OCI-LY3 (cell line): ENCODE results near the gene KRT16.
"Not testable (repeated sequence)": the region's sequence is repeated elsewhere in the genome, so short reads cannot be mapped to it uniquely, and the experiment has no call there.

Experiments used
- H2AFZ ChIP-seq: fragments of 200-600, 300-600 bp; shearing (Covaris generic); 2 replicates; pipeline ENCODE4 v1.6.0; 2014; ENCODE audit warnings: antibody characterized with exemption, low read depth, low read length
- H3K27ac ChIP-seq: fragments of 200-600, 300-600 bp; sonication (generic); 2 replicates; pipeline ENCODE4 v1.5.1; 2014; ENCODE audit warnings: mild to moderate bottlenecking, low read length, moderate library complexity, mixed read lengths
- H3K27me3 ChIP-seq: fragments of 200-600, 300-600 bp; sonication (generic); 2 replicates; pipeline ENCODE4 v1.6.1; 2014; ENCODE audit warnings: low read depth, low read length, mixed read lengths
- H3K36me3 ChIP-seq: fragments of 200-600, 300-600 bp; sonication (generic); replicated peaks from 2 replicates; pipeline ENCODE3; 2014; ENCODE audit warnings: low read depth, low read length, mixed read lengths
- H3K4me1 ChIP-seq: fragments of 300-600, 200-600 bp; sonication (generic); 2 replicates; pipeline ENCODE4 v1.6.1; 2014; ENCODE audit warnings: low read length, mixed read lengths
- H3K4me2 ChIP-seq: fragments of 200-600, 300-600 bp; sonication (generic); 2 replicates; pipeline ENCODE4 v1.6.1; 2014; ENCODE audit warnings: low read length, mixed read lengths
- H3K4me3 ChIP-seq: fragments of 300-600, 200-600 bp; sonication (generic); 2 replicates; pipeline ENCODE4 v1.5.1; 2014; ENCODE audit warnings: antibody characterized with exemption, mild to moderate bottlenecking, low read length, moderate library complexity
- H3K79me2 ChIP-seq: fragments of 300-600, 200-600 bp; shearing (Covaris generic); 2 replicates; pipeline ENCODE4 v1.6.1; 2014; ENCODE audit warnings: mild to moderate bottlenecking, low read length, mixed read lengths
- H3K9ac ChIP-seq: fragments of 300-600, 200-600 bp; shearing (Covaris generic); 2 replicates; pipeline ENCODE4 v1.6.0; 2014; ENCODE audit warnings: mild to moderate bottlenecking, low read length, moderate library complexity
- H3K9me3 ChIP-seq: fragments of 200-600, 300-600 bp; shearing (Covaris generic); 2 replicates; pipeline ENCODE4 v1.6.1; 2014; ENCODE audit warnings: low read length, mixed read lengths; ENCODE audit not compliant: insufficient read depth
- H4K20me1 ChIP-seq: fragments of 200-600, 300-600 bp; sonication (generic); 2 replicates; pipeline ENCODE4 v1.6.1; 2016; ENCODE audit warnings: low read length, mixed read lengths; ENCODE audit not compliant: insufficient read depth
- EZH2phosphoT487 ChIP-seq: fragments of 200-600 bp; shearing (Covaris generic); IDR thresholded peaks from 2 replicates; pipeline ENCODE4 v1.6.1; 2018; ENCODE audit warnings: antibody characterized with exemption, mixed run types, low read depth
- TF ChIP-seq, protein P1 (sequence below): fragments of 200-600, 300-600 bp; sonication (generic); IDR thresholded peaks from 2 replicates; pipeline ENCODE4 v1.5.1; 2014; ENCODE audit warnings: antibody characterized with exemption, low read length, low read depth

Gene KRT16

DNA sequence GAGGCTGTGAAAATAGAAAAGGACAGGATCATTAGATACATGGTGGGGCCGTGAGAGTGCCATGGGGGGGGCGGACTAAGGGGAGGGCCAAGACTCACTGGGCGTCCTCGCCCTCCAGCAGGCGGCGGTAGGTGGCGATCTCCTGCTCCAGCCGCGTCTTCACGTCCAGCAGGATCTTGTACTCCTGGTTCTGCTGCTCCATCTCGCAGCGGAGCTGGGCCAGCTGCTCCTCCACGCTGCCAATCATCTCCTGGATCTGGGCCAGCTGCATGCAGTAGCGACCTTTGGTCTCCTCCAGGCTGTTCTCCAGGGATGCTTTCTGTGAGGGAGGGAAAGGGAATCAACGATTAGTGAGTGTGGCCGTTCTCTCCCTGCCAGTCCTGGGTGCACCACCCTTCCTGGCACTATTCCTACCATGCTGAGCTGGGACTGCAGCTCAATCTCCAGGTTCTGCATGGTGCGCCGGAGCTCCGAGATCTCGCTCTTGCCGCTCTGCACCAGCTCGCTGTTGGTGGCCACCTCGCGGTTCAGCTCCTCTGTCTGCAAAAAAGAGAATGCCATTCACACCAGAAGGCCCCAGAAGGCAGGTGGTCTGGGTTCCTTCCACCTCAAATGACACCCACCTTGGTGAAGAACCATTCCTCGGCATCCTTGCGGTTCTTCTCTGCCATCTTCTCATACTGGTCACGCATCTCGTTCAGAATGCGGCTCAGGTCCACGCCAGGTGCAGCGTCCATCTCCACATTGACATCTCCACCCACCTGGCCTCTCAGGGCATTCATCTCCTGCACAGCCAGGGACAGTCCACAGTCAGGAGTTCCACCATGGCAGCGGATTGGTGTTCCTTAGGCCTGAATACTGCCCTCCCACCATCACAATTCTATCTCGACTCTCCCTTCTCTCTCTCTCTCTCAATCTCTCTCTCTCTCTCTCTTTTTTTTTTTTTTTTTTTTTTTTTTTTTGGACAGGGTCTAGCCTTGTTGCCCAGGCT, 29.1 kb downstream of the KRT16 start:
- Histone ChIP-seq H3K27me3 (peaks cover 16% of the 10 kb centered on the region), H3K27ac (no peak overlapping the region), H3K4me2 (no peak overlapping the region), H3K79me2 (no peaks in the 10 kb centered on the region), H4K20me1 (no peaks in the 10 kb centered on the region), H3K9ac (no peak overlapping the region), H2AFZ (no peak overlapping the region), H3K36me3 (no peaks in the 10 kb centered on the region), H3K4me3 (no peak overlapping the region), H3K9me3 (no peaks in the 10 kb centered on the region), H3K4me1 (no peaks in the 10 kb centered on the region; the same call in 1 of the 2 replicates)
- TF ChIP-seq, protein P1, sequence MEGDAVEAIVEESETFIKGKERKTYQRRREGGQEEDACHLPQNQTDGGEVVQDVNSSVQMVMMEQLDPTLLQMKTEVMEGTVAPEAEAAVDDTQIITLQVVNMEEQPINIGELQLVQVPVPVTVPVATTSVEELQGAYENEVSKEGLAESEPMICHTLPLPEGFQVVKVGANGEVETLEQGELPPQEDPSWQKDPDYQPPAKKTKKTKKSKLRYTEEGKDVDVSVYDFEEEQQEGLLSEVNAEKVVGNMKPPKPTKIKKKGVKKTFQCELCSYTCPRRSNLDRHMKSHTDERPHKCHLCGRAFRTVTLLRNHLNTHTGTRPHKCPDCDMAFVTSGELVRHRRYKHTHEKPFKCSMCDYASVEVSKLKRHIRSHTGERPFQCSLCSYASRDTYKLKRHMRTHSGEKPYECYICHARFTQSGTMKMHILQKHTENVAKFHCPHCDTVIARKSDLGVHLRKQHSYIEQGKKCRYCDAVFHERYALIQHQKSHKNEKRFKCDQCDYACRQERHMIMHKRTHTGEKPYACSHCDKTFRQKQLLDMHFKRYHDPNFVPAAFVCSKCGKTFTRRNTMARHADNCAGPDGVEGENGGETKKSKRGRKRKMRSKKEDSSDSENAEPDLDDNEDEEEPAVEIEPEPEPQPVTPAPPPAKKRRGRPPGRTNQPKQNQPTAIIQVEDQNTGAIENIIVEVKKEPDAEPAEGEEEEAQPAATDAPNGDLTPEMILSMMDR: no peak
- no peak for TF ChIP-seq EZH2phosphoT487

DNA sequence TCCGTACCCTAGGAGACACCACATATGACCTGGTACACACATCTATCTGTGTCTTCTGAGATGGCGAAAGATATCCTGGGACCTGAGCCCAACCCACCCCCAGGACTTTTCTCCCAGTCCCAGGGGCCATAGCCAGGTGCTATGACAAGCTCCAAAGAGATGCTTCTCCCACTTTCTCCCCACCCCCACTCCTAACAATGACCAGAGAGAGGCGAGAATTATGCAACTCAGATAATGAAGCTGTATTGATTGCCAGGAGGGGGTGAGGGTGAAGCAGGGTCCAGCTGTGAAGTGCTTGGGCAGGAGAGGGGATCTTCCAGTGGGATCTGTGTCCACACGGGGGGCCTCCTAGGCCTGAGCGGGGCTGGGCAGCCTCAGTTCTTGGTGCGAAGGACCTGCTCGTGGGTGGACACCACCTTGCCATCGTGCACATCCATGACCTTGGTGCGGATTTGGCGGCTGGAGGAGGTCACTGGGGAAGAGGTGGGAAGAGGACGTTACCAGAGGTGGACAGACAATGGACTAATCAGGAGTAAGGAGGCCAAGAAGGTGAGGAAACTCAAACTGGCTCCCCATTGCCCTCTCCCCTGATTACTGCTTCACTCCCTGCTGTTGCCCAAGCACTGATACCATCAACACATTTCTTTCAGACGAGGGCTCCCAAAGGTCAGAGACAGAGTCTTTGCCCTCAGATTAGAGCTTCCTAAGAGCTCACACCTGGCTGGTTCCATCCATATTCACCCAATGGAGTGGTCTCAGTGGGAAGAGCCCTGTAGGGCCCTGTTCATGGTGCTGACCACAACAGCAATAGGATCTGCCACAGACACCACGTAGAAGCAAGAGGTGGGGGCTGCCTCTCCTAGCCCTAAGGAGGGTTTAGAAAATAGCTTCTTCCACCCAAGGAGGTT, 30.3 kb downstream of the KRT16 start:
- not testable (repeated sequence) for H2AFZ ChIP-seq, H3K27ac ChIP-seq, H3K9me3 ChIP-seq

DNA sequence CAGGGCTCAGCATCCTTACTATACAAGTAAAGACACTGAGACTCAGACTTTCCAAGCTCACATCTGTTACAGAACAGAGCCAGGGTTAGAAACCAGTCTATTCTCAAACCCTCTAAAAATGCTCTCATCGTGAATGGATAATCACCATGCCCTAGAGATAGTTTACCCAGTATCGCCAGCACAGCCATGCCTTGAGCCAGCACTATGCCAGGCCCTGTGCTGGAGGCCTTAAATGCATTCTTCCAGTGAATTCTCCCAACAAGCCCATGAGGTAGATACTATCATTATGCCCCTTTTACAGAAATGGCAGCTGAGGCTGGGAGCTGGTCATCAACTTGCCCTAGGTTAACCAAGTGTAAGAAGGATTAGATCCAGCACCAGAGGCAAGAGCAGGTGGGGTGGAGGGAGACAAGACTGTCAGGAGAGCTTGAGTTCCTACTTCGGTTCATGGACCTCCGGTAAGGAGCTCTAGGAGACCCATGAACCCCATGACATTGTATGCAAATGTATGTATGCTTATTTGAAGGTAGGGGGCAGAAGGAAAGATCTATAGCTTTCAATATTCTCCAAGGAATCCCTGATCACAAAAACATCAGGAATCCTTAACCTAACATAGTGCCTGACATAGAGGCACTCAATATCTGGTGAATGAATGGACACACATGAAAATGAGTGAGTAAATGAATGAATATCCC, 31.1 kb downstream of the KRT16 start:
- TF ChIP-seq, protein P1: no peak
- no peak for TF ChIP-seq EZH2phosphoT487
- Histone ChIP-seq H3K79me2 (no peaks in the 10 kb centered on the region), H3K9ac (no peak overlapping the region), H4K20me1 (no peaks in the 10 kb centered on the region), H2AFZ (no peak overlapping the region), H3K4me2 (no peak overlapping the region), H3K27me3 (peaks cover 16% of the 10 kb centered on the region), H3K9me3 (no peaks in the 10 kb centered on the region), H3K27ac (no peak overlapping the region), H3K4me3 (no peak overlapping the region), H3K36me3 (no peaks in the 10 kb centered on the region), H3K4me1 (no peaks in the 10 kb centered on the region; the same call in 1 of the 2 replicates)

More for the DNA sequence above, 30.3 kb downstream of the KRT16 start:
- H3K4me2 ChIP-seq, H3K79me2 ChIP-seq, H3K4me3 ChIP-seq, H3K36me3 ChIP-seq, H4K20me1 ChIP-seq, H3K9ac ChIP-seq, H3K4me1 ChIP-seq: not testable (repeated sequence)
- peaks cover 16% of the 10 kb centered on the region for H3K27me3 ChIP-seq

DNA sequence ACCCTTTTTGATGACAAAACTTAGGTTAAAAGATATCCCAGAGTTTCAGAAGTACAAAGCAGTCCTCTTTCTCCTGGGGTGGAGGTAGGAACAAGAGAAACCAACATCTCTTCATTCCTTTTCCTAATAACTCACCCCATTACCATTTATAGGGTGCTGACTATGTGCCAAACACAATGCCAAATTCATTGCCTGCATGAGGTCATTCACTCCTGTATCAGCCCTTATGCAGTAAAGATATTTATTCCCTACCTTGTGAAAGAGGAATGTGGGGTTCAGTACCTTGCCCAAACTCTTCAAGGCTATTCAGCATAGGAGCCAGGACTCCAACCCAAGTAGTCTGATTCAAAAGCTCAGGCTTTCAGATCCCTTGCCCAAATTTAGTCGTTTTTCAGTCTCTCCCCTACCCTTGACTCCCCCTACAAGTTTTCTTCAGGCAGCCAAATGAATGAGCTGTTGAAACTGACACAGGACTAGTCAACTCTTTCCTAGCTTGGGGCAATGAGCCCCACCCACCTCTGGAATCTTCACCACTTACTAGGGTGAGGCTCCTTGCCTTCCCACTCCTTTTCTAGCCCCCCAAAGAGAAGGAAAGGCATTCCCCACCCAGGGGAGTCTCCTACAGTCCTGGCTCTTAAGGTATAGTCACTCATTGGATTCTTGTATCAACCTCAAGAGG, 31.7 kb downstream of the KRT16 start:
- Histone ChIP-seq H3K36me3 (no peaks in the 10 kb centered on the region), H3K4me3 (no peak overlapping the region), H3K27ac (no peak overlapping the region), H3K27me3 (peaks cover 16% of the 10 kb centered on the region), H3K4me1 (no peaks in the 10 kb centered on the region; the same call in 1 of the 2 replicates), H3K4me2 (no peak overlapping the region), H4K20me1 (no peaks in the 10 kb centered on the region), H3K9me3 (no peaks in the 10 kb centered on the region), H2AFZ (no peak overlapping the region), H3K9ac (no peak overlapping the region), H3K79me2 (no peaks in the 10 kb centered on the region)
- TF ChIP-seq, protein P1: no peak
- TF ChIP-seq EZH2phosphoT487: no peak
